Measurements from ENCODE around the gene TRIM72.

DNA sequence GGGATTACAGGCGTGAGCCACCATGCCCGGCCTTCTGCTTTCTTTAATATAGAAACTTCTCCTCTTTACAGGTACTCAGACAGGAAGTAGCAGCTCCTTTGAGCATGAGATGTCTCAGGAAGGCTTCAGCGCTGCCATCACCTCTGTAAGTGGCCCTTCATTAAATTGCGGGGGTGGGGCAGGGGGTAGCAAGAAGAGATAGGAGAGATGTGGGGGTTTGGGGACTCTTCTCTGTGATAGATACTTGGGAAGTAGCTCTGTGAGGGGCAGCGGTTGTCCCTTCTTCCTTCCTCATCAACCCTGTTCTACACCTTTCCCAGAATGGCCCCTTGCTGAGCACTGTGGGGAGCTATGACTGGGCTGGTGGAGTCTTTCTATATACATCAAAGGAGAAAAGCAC lies 62.7 kb downstream of the TRIM72 start:
- TF ChIP-seq, protein P1, sequence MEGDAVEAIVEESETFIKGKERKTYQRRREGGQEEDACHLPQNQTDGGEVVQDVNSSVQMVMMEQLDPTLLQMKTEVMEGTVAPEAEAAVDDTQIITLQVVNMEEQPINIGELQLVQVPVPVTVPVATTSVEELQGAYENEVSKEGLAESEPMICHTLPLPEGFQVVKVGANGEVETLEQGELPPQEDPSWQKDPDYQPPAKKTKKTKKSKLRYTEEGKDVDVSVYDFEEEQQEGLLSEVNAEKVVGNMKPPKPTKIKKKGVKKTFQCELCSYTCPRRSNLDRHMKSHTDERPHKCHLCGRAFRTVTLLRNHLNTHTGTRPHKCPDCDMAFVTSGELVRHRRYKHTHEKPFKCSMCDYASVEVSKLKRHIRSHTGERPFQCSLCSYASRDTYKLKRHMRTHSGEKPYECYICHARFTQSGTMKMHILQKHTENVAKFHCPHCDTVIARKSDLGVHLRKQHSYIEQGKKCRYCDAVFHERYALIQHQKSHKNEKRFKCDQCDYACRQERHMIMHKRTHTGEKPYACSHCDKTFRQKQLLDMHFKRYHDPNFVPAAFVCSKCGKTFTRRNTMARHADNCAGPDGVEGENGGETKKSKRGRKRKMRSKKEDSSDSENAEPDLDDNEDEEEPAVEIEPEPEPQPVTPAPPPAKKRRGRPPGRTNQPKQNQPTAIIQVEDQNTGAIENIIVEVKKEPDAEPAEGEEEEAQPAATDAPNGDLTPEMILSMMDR (conservative IDR thresholded peaks at IDR 0.05) = no peak
- no peak for TF ChIP-seq EZH2 (IDR thresholded peaks at IDR 0.05; ENCODE audit: low read depth)
